ENCODE data around the gene FOXM1.

DNA sequence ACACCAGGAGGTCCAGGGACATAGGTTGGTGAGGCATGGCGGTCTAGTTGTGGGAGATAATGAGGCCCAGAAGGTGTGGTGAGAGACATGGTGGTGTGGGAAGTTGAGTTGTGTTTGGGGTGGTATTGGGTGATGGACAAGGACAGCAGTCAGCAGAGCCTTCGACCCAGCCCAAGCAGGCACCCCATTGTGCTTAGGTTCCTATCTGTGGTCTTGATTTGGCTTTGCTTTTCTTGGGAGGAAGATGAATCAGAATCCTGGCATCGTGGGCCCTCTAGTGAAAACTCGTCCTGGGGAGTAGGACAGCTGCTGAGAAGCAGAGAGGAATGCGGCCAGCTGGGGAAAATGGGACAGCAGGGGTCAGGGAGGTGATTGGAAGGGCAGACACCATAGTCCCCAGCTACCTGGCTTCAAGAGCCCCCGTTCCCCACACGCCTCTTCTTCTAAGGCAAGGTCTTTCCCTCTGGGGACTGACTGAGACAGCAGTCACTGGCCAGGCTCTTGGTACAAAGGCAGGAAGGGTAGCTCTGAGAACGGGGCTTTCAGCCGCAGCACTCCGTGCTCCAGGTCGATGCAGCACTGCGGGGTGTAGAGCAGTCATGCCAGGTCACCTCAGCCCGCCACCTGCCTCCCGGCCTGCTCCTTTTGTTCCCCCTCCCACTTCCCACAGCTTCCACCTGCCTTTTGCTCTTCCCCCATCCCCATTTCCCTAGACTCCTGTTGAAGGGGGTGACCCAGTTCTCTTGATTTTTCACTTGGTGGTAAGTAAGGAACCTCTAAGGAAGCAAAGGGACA, 50.1 kb downstream of the FOXM1 start:
- TF ChIP-seq POLR2A (IDR thresholded peaks at IDR 0.05; ENCODE audit: low read depth, low read length) (no peak), POLR2AphosphoS5 (IDR thresholded peaks at IDR 0.05; ENCODE audit: low read length) (no peak), JUNB (IDR thresholded peaks at IDR 0.05) (no peak), ZBTB33 (IDR thresholded peaks at IDR 0.05) (no peak), MTA2 (IDR thresholded peaks at IDR 0.05; ENCODE audit: low read depth) (no peak), SIN3A (IDR thresholded peaks at IDR 0.05; ENCODE audit: low read depth, low read length) (no peak), TARDBP (IDR thresholded peaks at IDR 0.05; ENCODE audit: borderline replicate concordance) (no peak)
- TF ChIP-seq, protein P1, sequence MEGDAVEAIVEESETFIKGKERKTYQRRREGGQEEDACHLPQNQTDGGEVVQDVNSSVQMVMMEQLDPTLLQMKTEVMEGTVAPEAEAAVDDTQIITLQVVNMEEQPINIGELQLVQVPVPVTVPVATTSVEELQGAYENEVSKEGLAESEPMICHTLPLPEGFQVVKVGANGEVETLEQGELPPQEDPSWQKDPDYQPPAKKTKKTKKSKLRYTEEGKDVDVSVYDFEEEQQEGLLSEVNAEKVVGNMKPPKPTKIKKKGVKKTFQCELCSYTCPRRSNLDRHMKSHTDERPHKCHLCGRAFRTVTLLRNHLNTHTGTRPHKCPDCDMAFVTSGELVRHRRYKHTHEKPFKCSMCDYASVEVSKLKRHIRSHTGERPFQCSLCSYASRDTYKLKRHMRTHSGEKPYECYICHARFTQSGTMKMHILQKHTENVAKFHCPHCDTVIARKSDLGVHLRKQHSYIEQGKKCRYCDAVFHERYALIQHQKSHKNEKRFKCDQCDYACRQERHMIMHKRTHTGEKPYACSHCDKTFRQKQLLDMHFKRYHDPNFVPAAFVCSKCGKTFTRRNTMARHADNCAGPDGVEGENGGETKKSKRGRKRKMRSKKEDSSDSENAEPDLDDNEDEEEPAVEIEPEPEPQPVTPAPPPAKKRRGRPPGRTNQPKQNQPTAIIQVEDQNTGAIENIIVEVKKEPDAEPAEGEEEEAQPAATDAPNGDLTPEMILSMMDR (IDR thresholded peaks at IDR 0.05 in 2 of 3, conservative IDR thresholded peaks at IDR 0.05 in 1 of 3; ENCODE audit: control insufficient read depth in 2 of 3, extremely low read depth in 1 of 3, insufficient read depth in 1 of 3, low read depth in 3 of 3, low read length in 3 of 3), result no peak

Data from GM12878 (cell line).